Transverse colon (tissue), 4 donors: ENCODE results near the gene PPM1L. TPM values are rescaled to one million over a fixed set of nuclear protein-coding genes. Genes with fewer than 3 reads are reported as not detected.
A peak's percentile ranks its signal among the peaks of the same experiment; 100 is the strongest.

Experiments used
- DNase-seq: peaks from one replicate; pipeline ENCODE4 v3.0.0-alpha.2; 2019
- H3K27ac ChIP-seq, 4 donors: fragments of 200-600 bp; sonication (generic); 2 replicates each; pipeline ENCODE4 v1.5.1; 2016 to 2018; ENCODE audit warnings: inconsistent platforms in 4 of 4
- H3K27me3 ChIP-seq: fragments of 200-600 bp; sonication (generic); 2 replicates; pipeline ENCODE4 v1.5.1; 2017; ENCODE audit warnings: inconsistent platforms
- H3K36me3 ChIP-seq, 4 donors: fragments of 200-600 bp; sonication (generic); 2 replicates each; pipeline ENCODE4 v1.5.1; 2017 to 2019; ENCODE audit warnings: inconsistent platforms in 4 of 4
- H3K4me1 ChIP-seq, 4 donors: fragments of 200-600 bp; sonication (generic); 2 replicates each; pipeline ENCODE4 v1.5.1; 2017 to 2020; ENCODE audit warnings: inconsistent platforms in 4 of 4
- H3K4me3 ChIP-seq, 4 donors: fragments of 200-600 bp; sonication (generic); 1 replicate in 1 of 4; 2 replicates in 3 of 4; pipeline versions ENCODE4 v1.5.1 to v1.6.1; 2017 to 2019; ENCODE audit warnings: inconsistent platforms in 4 of 4
- H3K9me3 ChIP-seq, 2 donors: fragments of 200-600 bp; sonication (generic); 2 replicates each; pipeline ENCODE4 v1.5.1; 2017 to 2019; ENCODE audit warnings: inconsistent platforms in 2 of 2
- CTCF ChIP-seq, 5 experiments: fragments of 200-600 bp in 3 of 5; fragments of 450-650 bp in 2 of 5; sonication (generic) in 3 of 5; IDR thresholded peaks; 1 replicate in 2 of 5; 2 replicates in 3 of 5; pipeline ENCODE4 v1.5.1; 2016 to 2017; ENCODE audit warnings: antibody characterized with exemption in 5 of 5, inconsistent platforms in 3 of 5, mild to moderate bottlenecking in 2 of 5, moderate library complexity in 1 of 5
- EP300 ChIP-seq: sonication (generic); formaldehyde crosslinking; IDR thresholded peaks from one replicate; pipeline ENCODE4 v1.6.1; 2017; ENCODE audit warnings: antibody characterized with exemption, low read depth
- POLR2A ChIP-seq: fragments of 450-650 bp; IDR thresholded peaks from one replicate; pipeline ENCODE4 v1.6.1; 2016; ENCODE audit warnings: antibody characterized with exemption, mild to moderate bottlenecking, moderate library complexity
- POLR2AphosphoS5 ChIP-seq, 3 donors: sonication (generic); formaldehyde crosslinking; IDR thresholded peaks; one replicate each; pipeline ENCODE4 v1.6.1; 2016; ENCODE audit warnings: antibody characterized with exemption in 3 of 3
- WGBS, 2 donors: methylation state at CpG; one replicate each; pipeline ENCODE4 v1.1.5; 2018; ENCODE audit warnings: low coverage in 1 of 2; 5-methylcytosine and 5-hydroxymethylcytosine counted together
- in situ Hi-C, 4 donors: fragments of 200-750 bp; cut with MboI; loops; one replicate each; pipeline versions ENCODE4 v1.15.0 to v1.15.1; 2017; ENCODE audit warnings: low sequenced_read_pairs in 3 of 4, low pct_ligation_motif_present in 1 of 4, low pct_unique_long_range_greater_than_20kb in 1 of 4
- intact Hi-C: fragments of 100-400 bp; cut with DNase I; formaldehyde crosslinking; loops from one replicate; pipeline ENCODE4 v1.15.1; 2023; ENCODE audit warnings: low total_unique reads
- total RNA-seq, 4 donors: library from RNA; depleted of rRNA; stranded (reverse); fragments of >200 nt; gene quantifications; one replicate each; pipeline ENCODE4 v1.1.0, GENCODE V29; 2016

Gene PPM1L
- total RNA-seq, 4 donors from 2014 or later: 17.2 to 35.5 (median 25.6) TPM

GRCh38 chr3:160754371-160754854, 1.6 kb upstream of the PPM1L start:
- intact Hi-C loops: loop anchor here (10.0 kb wide), 1 partner anchor 50 kb away; no protein-coding TSS in a partner anchor
- peak overlapping the region; percentile 79 to 85 (median 83) for H3K4me3 ChIP-seq
- in situ Hi-C loops: no loop called here
- H3K4me1 ChIP-seq: peaks cover 0 to 41% (median 26%) of the 10 kb centered on the region in 4 donors
- 0 to 1% methylated on average over 3 to 27 of the region's 27 CpGs for WGBS, 2 donors
- H3K27ac ChIP-seq: peak overlapping the region; percentile 92 to 98 (median 97)
- H3K36me3 ChIP-seq: no peaks in the 10 kb centered on the region
- peaks cover 7% of the 10 kb centered on the region for H3K27me3 ChIP-seq
- TF ChIP-seq POLR2AphosphoS5 (IDR thresholded peaks at IDR 0.05): peak in 1 of 3 donors; percentile 19
- no peak for TF ChIP-seq POLR2A
- no peaks in the 10 kb centered on the region for H3K9me3 ChIP-seq
- peak; percentile 39 for DNase-seq

- peak overlapping the region; percentile 92 to 98 (median 97) for H3K27ac ChIP-seq
- H3K4me1 ChIP-seq: peaks cover 0 to 41% (median 26%) of the 10 kb centered on the region in 4 donors
- in situ Hi-C loops (no loop called here), intact Hi-C loops (loop anchor here (10.0 kb wide), 1 partner anchor 50 kb away; no protein-coding TSS in a partner anchor)
- WGBS, 2 donors: 1% methylated on average over 45 of the region's 85 CpGs; no CpG with 5 or more reads in 1 of the 2 donors
- peaks cover 7% of the 10 kb centered on the region for H3K27me3 ChIP-seq
- DNase-seq: peak; percentile 96
- no peaks in the 10 kb centered on the region for H3K36me3 ChIP-seq
- TF ChIP-seq CTCF (IDR thresholded peaks at IDR 0.05) (peak in 1 of 5 experiments; percentile 21), POLR2AphosphoS5 (IDR thresholded peaks at IDR 0.05) (peak; percentile 87 to 97 (median 91)), POLR2A (peak; percentile 82), EP300 (no peak)
- no peaks in the 10 kb centered on the region for H3K9me3 ChIP-seq
- peak overlapping the region; percentile 83 to 88 (median 84) for H3K4me3 ChIP-seq
Observed at GRCh38 chr3:160754855-160755747, 930 bp upstream of the PPM1L start.

GRCh38 chr3:160757233-160758106, 1.4 kb downstream of the PPM1L start:
- TF ChIP-seq EP300 (no peak), CTCF (IDR thresholded peaks at IDR 0.05) (no peak), POLR2A (no peak), POLR2AphosphoS5 (IDR thresholded peaks at IDR 0.05) (no peak)
- H3K36me3 ChIP-seq: no peaks in the 10 kb centered on the region
- 65 to 93% methylated on average over 2 to 20 of the region's 20 CpGs for WGBS, 2 donors
- H3K27me3 ChIP-seq: peaks cover 7% of the 10 kb centered on the region
- DNase-seq: peak; percentile 13
- H3K9me3 ChIP-seq: no peaks in the 10 kb centered on the region
- H3K4me3 ChIP-seq: peak overlapping the region; percentile 83 to 88 (median 84)
- H3K4me1 ChIP-seq: peaks cover 0 to 41% (median 26%) of the 10 kb centered on the region in 4 donors
- in situ Hi-C loops: no loop called here
- intact Hi-C loops: loop anchor here (10.0 kb wide), 1 partner anchor 47 kb away; no protein-coding TSS in a partner anchor
- peak overlapping the region in 2 of 4 donors; percentile 97 to 98 for H3K27ac ChIP-seq

GRCh38 chr3:160758929-160759577, 3.0 kb downstream of the PPM1L start:
- H3K4me1 ChIP-seq: peaks cover 0 to 34% (median 20%) of the 10 kb centered on the region in 4 donors
- 89 to 98% methylated on average over 3 of the region's 3 CpGs for WGBS, 2 donors
- H3K27me3 ChIP-seq: peaks cover 7% of the 10 kb centered on the region
- in situ Hi-C loops (no loop called here), intact Hi-C loops (loop anchor here (10.0 kb wide), 1 partner anchor 46 kb away; no protein-coding TSS in a partner anchor)
- TF ChIP-seq POLR2A (no peak), POLR2AphosphoS5 (IDR thresholded peaks at IDR 0.05) (no peak), CTCF (IDR thresholded peaks at IDR 0.05) (no peak), EP300 (no peak)
- no peak for DNase-seq
- no peaks in the 10 kb centered on the region for H3K9me3 ChIP-seq
- no peak overlapping the region for H3K27ac ChIP-seq
- no peaks in the 10 kb centered on the region for H3K36me3 ChIP-seq
- H3K4me3 ChIP-seq: no peak overlapping the region
